ENCODE results near the gene FSIP1.

Gene FSIP1

GRCh38 chr15:39574427-39574826, 208.2 kb downstream of the FSIP1 start:
- no peak for DNase-seq (ENCODE audit: low read depth)
- TF ChIP-seq, protein P1, sequence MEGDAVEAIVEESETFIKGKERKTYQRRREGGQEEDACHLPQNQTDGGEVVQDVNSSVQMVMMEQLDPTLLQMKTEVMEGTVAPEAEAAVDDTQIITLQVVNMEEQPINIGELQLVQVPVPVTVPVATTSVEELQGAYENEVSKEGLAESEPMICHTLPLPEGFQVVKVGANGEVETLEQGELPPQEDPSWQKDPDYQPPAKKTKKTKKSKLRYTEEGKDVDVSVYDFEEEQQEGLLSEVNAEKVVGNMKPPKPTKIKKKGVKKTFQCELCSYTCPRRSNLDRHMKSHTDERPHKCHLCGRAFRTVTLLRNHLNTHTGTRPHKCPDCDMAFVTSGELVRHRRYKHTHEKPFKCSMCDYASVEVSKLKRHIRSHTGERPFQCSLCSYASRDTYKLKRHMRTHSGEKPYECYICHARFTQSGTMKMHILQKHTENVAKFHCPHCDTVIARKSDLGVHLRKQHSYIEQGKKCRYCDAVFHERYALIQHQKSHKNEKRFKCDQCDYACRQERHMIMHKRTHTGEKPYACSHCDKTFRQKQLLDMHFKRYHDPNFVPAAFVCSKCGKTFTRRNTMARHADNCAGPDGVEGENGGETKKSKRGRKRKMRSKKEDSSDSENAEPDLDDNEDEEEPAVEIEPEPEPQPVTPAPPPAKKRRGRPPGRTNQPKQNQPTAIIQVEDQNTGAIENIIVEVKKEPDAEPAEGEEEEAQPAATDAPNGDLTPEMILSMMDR (IDR thresholded peaks at IDR 0.05; ENCODE audit: control insufficient read depth, extremely low read depth, insufficient read depth) = no peak
- H3K4me3 ChIP-seq (ENCODE audit: low read depth, low read length) = no peak overlapping the region

DNA sequence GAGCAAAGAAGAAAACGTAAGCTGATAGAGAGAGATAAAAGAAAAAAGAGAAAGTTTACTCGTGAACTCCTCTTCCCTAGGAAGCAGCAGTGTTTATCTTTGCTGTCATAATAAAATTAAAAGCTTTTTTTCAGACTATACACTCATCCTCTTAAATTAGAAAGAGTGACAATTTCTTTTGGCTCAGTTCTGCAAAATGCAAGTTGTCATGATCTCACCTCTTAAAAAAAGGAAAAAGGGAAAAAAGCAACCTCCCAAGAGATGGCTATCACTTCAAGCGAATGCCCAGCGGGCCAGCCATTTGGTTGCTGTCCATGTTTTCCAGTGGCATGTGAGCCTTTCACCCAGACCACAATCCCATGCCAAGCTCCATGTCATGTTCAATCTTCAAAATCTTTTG, 208.8 kb downstream of the FSIP1 start:
- no peak overlapping the region for H3K4me3 ChIP-seq (ENCODE audit: low read depth, low read length)
- TF ChIP-seq, protein P1 (IDR thresholded peaks at IDR 0.05; ENCODE audit: control insufficient read depth, extremely low read depth, insufficient read depth) = no peak
- DNase-seq (ENCODE audit: low read depth) = no peak

DNA sequence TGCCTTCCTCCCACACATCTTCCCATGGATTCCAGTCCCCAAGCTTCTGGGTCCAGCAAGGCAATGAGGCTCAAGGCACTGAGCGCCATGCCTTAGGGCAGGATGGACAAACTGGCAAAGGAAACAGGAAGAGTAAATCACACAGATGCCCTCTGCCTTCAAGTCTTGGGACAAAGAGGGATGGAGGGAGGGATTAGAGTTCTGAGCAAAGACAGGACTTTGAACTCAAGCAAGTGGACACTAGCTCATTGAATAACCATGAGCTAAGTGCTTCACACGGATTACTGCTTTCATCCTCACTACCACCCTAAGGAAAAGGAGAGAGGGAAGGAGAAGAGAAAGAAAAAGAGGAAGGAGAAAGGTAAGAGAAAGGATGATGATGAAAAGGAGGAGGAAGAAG, 209.4 kb downstream of the FSIP1 start:
- H3K4me3 ChIP-seq (ENCODE audit: low read depth, low read length) = no peak overlapping the region
- TF ChIP-seq, protein P1 (IDR thresholded peaks at IDR 0.05; ENCODE audit: control insufficient read depth, extremely low read depth, insufficient read depth) = no peak
- no peak for DNase-seq (ENCODE audit: low read depth)

DNA sequence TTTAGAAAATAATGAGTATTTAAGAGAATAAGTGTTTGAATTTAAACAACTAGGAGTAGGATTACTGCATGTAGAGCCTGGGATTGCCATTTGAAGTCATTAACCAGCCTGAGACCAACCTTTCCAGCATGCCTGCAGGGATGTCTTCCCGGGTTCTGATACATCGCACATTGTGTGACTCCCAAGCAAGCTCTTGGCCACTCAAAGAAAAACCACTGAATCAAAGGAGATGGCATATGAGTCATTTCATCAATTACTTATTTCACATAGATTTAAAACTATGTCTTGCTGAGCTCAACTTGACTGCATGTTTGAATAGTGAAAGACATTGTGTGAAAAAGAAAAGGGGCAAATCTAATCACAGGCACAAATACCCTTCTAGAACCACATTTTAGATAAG, 216.8 kb downstream of the FSIP1 start:
- H3K4me3 ChIP-seq (ENCODE audit: low read depth, low read length) = no peak overlapping the region
- TF ChIP-seq, protein P1 (IDR thresholded peaks at IDR 0.05; ENCODE audit: control insufficient read depth, extremely low read depth, insufficient read depth) = no peak
- no peak for DNase-seq (ENCODE audit: low read depth)

DNA sequence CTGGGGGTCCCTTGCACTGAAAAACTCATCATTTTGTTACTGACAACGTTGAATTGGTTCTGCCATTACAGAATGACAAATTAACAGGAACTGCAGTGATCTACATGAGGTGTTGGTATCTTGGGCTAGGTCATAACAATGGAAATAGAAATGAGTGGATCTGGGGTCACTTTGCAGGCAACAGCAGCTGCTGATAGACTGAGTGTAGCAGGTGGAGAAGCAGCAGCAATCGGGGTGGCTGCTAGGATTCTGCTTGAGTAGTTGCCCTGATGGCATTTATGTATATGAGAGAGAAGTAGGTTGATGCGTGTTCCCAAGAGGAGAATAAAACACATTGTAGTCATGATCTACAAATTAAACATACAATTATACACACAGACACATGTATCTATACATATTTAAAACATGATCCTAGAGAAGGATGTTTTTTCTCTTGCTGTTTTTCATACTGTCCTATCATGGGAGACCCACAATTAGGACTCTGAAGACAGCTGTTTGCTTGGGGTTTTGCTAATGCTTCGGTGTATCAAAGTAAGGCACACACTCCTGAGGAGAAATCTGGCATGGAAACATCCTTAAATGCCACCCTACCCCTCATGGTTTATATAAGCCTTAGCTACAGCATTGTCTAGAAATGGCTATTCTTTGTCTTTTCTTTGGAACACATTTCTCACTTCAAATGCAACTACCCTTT, 217.5 kb downstream of the FSIP1 start:
- DNase-seq (ENCODE audit: low read depth) = no peak
- no peak overlapping the region for H3K4me3 ChIP-seq (ENCODE audit: low read depth, low read length)
- TF ChIP-seq, protein P1 (IDR thresholded peaks at IDR 0.05; ENCODE audit: control insufficient read depth, extremely low read depth, insufficient read depth) = no peak

GRCh38 chr15:39558421-39558820, 224.2 kb downstream of the FSIP1 start:
- TF ChIP-seq, protein P1 (IDR thresholded peaks at IDR 0.05; ENCODE audit: control insufficient read depth, extremely low read depth, insufficient read depth) = no peak
- no peak for DNase-seq (ENCODE audit: low read depth)
- no peak overlapping the region for H3K4me3 ChIP-seq (ENCODE audit: low read depth, low read length)

DNA sequence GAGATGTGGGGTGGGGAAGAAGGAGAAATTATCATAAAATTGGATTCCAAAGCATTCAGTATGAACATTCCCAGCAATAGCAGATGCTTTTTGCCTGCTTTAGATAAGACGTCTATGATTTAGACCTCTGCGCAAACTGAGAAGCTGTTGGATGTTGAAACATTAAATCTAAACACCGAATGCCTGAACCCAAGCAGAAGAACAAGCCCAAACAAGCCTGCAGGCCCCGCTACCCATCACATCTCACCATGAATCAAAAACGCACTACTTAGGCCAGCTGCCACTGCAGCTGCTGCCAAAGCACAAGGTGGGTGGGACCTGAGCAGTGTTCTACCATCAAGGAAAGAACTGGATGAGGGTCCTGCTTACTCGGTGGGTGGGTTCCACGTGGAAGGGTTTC, 226.2 kb downstream of the FSIP1 start:
- H3K4me3 ChIP-seq (ENCODE audit: low read depth, low read length) = no peak overlapping the region
- no peak for DNase-seq (ENCODE audit: low read depth)
- TF ChIP-seq, protein P1 (IDR thresholded peaks at IDR 0.05; ENCODE audit: control insufficient read depth, extremely low read depth, insufficient read depth) = no peak

All from LNCaP clone FGC (cell line).